Measurements from ENCODE around the gene GXYLT2. TPM values are rescaled to one million over a fixed set of nuclear protein-coding genes. Genes with fewer than 3 reads are reported as not detected.

GXYLT2 gene
- total and polyA plus RNA-seq, 2 of the 13 experiments (the other 11 are each of a cell fraction or from before 2014, with no cell fraction given), result 4.3 to 6.9 TPM

- TF ChIP-seq RERE (CRISPR knock-in tag; IDR thresholded peaks at IDR 0.05; ENCODE audit: low read depth) (no peak), ZSCAN22 (CRISPR knock-in tag; IDR thresholded peaks at IDR 0.05) (no peak), E2F5 (CRISPR knock-in tag; conservative IDR thresholded peaks at IDR 0.05) (peak; percentile 90), LCORL (IDR thresholded peaks at IDR 0.05) (no peak), LCORL (CRISPR knock-in tag; IDR thresholded peaks at IDR 0.05) (peak; percentile 85), ZNF724P (CRISPR knock-in tag; IDR thresholded peaks at IDR 0.05; ENCODE audit: borderline replicate concordance) (peak; percentile 95), ELF4 (CRISPR knock-in tag; IDR thresholded peaks at IDR 0.05; ENCODE audit: borderline replicate concordance) (peak; percentile 72; the same call in 1 of the 2 replicates), NFIB (CRISPR knock-in tag; IDR thresholded peaks at IDR 0.05; ENCODE audit: borderline replicate concordance) (0 out of 2 replicates have a peak, but pooled peaks have one; percentile 64), ARID5B (CRISPR knock-in tag; IDR thresholded peaks at IDR 0.05) (peak; percentile 59), ZNF230 (CRISPR knock-in tag; IDR thresholded peaks at IDR 0.05) (peak; percentile 91), HBP1 (CRISPR knock-in tag; IDR thresholded peaks at IDR 0.05; ENCODE audit: low read depth) (peak; percentile 96), XRCC5 (optimal IDR thresholded peaks at IDR 0.05; ENCODE audit: low read length) (peak; percentile 41), MLX (CRISPR knock-in tag; IDR thresholded peaks at IDR 0.05) (no peak), ZNF263 (CRISPR knock-in tag; IDR thresholded peaks at IDR 0.05) (peak; percentile 32; the same call in 1 of the 2 replicates), HMGA1 (CRISPR knock-in tag; conservative IDR thresholded peaks at IDR 0.05) (no peak), ZSCAN20 (CRISPR knock-in tag; IDR thresholded peaks at IDR 0.05; ENCODE audit: borderline replicate concordance) (no peak)
These were observed 39.8 kb upstream of the GXYLT2 start, which contains the start of gene SHQ1 (continued) for GRCh38 chr3:72847751-72848702.

Data from HepG2 (cell line).